ENCODE data around the gene OR3A2.

GRCh38 chr17:3318336-3318735, 67.8 kb downstream of the OR3A2 start:
- no peak for TF ChIP-seq ZNF274 (IDR thresholded peaks at IDR 0.05; ENCODE audit: low read depth, low read length)
- no peak for TF ChIP-seq EGR1 (IDR thresholded peaks at IDR 0.05; ENCODE audit: low read depth)
- no peak for TF ChIP-seq POLR2A (IDR thresholded peaks at IDR 0.05; ENCODE audit: borderline replicate concordance, extremely low read depth, insufficient read depth, insufficient read length)
- no peak for TF ChIP-seq EZH2 (IDR thresholded peaks at IDR 0.05)
- TF ChIP-seq CTCF (IDR thresholded peaks at IDR 0.05 in 2 of 3, conservative IDR thresholded peaks at IDR 0.05 in 1 of 3; ENCODE audit: borderline replicate concordance in 1 of 3, insufficient read depth in 1 of 3, low read depth in 2 of 3, low read length in 2 of 3), result no peak
- no peak for TF ChIP-seq POLR2AphosphoS5 (IDR thresholded peaks at IDR 0.05; ENCODE audit: low read depth, low read length)

Measured in HCT116 (cell line).